DOHH2 (cell line): ENCODE data around the gene RAB43.

Source experiments
- CTCF ChIP-seq: fragments of 200-600 bp; sonication (generic); IDR thresholded peaks from one replicate; pipeline ENCODE4 v1.5.1; 2014; ENCODE audit warnings: antibody characterized with exemption, mild to moderate bottlenecking, low read depth, low read length; ENCODE audit not compliant: poor library complexity, severe bottlenecking
- EZH2phosphoT487 ChIP-seq: fragments of 200-600 bp; sonication (generic); IDR thresholded peaks from 2 replicates; pipeline ENCODE4 v1.6.1; 2017; ENCODE audit warnings: borderline replicate concordance, mild to moderate bottlenecking, antibody characterized with exemption, low read length, moderate library complexity, mixed read lengths

GRCh38 chr3:129068291-129068886 lies 53.2 kb downstream of the RAB43 start:
- no peak for TF ChIP-seq CTCF
- no peak for TF ChIP-seq EZH2phosphoT487
